ENCODE data around the gene IFI27L2.

The IFI27L2 gene

GRCh38 chr14:94115058-94115591, 14.3 kb downstream of the IFI27L2 start:
- ChIA-PET CTCF (interaction anchor here (0.6 to 6.2 kb wide), 7 partner anchors 15 to 175 kb away, joined by 3 to 46 read pairs (median 3); partner anchors contain the start of gene IFI27L2), POLR2A (interaction anchor here (0.6 kb wide), 1 partner anchor 1010 kb away, joined by 3 read pairs; no protein-coding TSS in a partner anchor)
- DNase-seq (ENCODE audit: low read depth, low spot score) = no peak
- no peak overlapping the region for H3K4me3 ChIP-seq (ENCODE audit: low read depth, low read length)
- TF ChIP-seq, protein P1, sequence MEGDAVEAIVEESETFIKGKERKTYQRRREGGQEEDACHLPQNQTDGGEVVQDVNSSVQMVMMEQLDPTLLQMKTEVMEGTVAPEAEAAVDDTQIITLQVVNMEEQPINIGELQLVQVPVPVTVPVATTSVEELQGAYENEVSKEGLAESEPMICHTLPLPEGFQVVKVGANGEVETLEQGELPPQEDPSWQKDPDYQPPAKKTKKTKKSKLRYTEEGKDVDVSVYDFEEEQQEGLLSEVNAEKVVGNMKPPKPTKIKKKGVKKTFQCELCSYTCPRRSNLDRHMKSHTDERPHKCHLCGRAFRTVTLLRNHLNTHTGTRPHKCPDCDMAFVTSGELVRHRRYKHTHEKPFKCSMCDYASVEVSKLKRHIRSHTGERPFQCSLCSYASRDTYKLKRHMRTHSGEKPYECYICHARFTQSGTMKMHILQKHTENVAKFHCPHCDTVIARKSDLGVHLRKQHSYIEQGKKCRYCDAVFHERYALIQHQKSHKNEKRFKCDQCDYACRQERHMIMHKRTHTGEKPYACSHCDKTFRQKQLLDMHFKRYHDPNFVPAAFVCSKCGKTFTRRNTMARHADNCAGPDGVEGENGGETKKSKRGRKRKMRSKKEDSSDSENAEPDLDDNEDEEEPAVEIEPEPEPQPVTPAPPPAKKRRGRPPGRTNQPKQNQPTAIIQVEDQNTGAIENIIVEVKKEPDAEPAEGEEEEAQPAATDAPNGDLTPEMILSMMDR (IDR thresholded peaks at IDR 0.05; ENCODE audit: insufficient read depth, low read length, missing control alignments) = no peak

DNA sequence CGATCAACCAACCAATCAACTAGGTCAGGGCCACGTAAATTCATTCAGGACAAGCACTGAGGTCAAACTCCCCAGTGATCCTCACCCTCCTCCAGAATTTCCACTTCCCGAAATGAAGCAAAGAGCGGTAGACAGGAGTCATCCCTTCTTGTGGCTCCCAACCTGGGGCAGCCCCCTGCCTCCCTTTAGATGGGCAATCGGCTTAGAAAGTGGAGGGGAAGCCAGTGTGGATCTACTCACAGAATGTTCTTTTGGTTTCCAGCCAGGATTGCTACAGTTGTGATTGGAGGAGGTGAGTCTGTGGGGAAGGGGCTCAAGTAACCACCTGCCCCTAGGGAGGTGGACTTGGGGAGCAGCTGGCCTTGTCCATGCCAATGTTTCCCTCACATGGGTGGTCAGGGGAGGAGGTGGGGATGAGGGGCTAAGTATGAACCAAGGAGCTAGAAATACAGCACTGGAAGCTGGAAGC, 14.8 kb downstream of the IFI27L2 start:
- no peak overlapping the region for H3K4me3 ChIP-seq (ENCODE audit: low read depth, low read length)
- POLR2A ChIA-PET = no interaction called here
- DNase-seq (ENCODE audit: low read depth, low spot score) = no peak
- CTCF ChIA-PET = interaction anchor here (0.6 to 6.2 kb wide), 6 partner anchors 15 to 174 kb away, joined by 3 to 46 read pairs (median 3); partner anchors contain the start of gene IFI27L2
- TF ChIP-seq, protein P1 (IDR thresholded peaks at IDR 0.05; ENCODE audit: insufficient read depth, low read length, missing control alignments) = no peak

- CTCF ChIA-PET = interaction anchor here (0.9 to 6.2 kb wide), 3 partner anchors 16 to 174 kb away, joined by 3 to 46 read pairs (median 9); partner anchors contain the start of gene IFI27L2
- POLR2A ChIA-PET = no interaction called here
- DNase-seq (ENCODE audit: low read depth, low spot score) = no peak
- TF ChIP-seq, protein P1 (IDR thresholded peaks at IDR 0.05; ENCODE audit: insufficient read depth, low read length, missing control alignments) = no peak
- no peak overlapping the region for H3K4me3 ChIP-seq (ENCODE audit: low read depth, low read length)
Measured at GRCh38 chr14:94113908-94114588, 15.4 kb downstream of the IFI27L2 start.

- TF ChIP-seq, protein P1 (IDR thresholded peaks at IDR 0.05; ENCODE audit: insufficient read depth, low read length, missing control alignments) = no peak
- H3K4me3 ChIP-seq (ENCODE audit: low read depth, low read length) = no peak overlapping the region
- CTCF ChIA-PET = interaction anchor here (1.9 to 6.2 kb wide), 2 partner anchors 16 to 23 kb away, joined by 9 to 46 read pairs; partner anchors contain the start of gene IFI27L2
- POLR2A ChIA-PET = no interaction called here
- no peak for DNase-seq (ENCODE audit: low read depth, low spot score)
Measured at GRCh38 chr14:94113490-94113889, 15.9 kb downstream of the IFI27L2 start.

GRCh38 chr14:94113073-94113472, 16.3 kb downstream of the IFI27L2 start:
- POLR2A ChIA-PET = no interaction called here

More at GRCh38 chr14:94113073-94113472, 16.3 kb downstream of the IFI27L2 start:
- TF ChIP-seq, protein P1 (IDR thresholded peaks at IDR 0.05; ENCODE audit: insufficient read depth, low read length, missing control alignments) = no peak
- no peak for DNase-seq (ENCODE audit: low read depth, low spot score)
- CTCF ChIA-PET = interaction anchor here (6.2 kb wide), 1 partner anchor 17 kb away, joined by 46 read pairs; the partner anchor contains the start of gene IFI27L2
- no peak overlapping the region for H3K4me3 ChIP-seq (ENCODE audit: low read depth, low read length)

Data from AG04449 (cell line).